ENCODE data around the gene ITGBL1. TPM values are rescaled to one million over a fixed set of nuclear protein-coding genes. Genes with fewer than 3 reads are reported as not detected.
A peak's percentile ranks its signal among the peaks of the same experiment; 100 is the strongest.

Gene ITGBL1
- total RNA-seq, 1 donor from 2014 or later, result 5.0 TPM

- DNase-seq, result no peak
Measured at GRCh38 chr13:101700598-101700997, 248.1 kb downstream of the ITGBL1 start.

- no peak for DNase-seq
Measured at GRCh38 chr13:101703081-101703480, 250.6 kb downstream of the ITGBL1 start.

DNA sequence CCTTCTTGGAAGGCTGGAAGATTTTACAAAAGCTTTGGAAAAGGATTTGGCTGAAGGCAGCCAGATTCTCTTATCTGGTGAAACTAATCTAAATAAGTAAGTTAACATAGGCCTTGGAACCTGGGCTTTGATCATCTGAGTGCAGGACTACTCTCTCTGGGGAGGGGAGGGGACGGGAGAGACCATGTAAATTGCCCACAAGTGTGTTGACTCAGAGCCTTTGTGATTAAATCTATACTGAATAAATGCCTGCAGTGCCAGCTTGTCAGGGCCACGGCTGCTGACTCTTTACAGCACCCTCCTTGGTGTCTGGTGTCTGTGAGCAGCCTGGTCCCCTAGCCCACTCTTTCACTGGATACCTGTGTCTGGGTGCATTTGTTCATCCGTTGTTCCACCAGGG is 251.4 kb downstream of the ITGBL1 start:
- no peak for DNase-seq

DNA sequence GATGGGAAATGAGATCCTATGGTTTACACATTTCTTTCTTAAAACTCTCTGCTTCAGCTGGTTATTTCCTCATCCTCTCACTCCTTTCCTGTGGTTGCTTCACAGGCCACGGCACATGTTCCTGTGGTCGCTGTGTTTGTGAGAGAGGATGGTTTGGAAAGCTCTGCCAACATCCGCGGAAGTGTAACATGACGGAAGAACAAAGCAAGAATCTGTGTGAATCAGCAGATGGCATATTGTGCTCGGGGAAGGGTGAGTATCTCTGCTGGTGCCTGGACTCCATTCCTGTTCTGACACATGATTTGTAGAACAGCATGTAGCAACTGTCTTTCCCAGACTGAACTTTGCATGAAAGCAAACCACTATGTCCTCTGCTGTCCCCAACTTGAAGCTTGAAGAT is 254.2 kb downstream of the ITGBL1 start:
- peak; percentile 37 for DNase-seq

GRCh38 chr13:101707659-101708058 is 255.2 kb downstream of the ITGBL1 start:
- DNase-seq, result no peak

- no peak for DNase-seq
Measured at GRCh38 chr13:101708115-101708514, 255.6 kb downstream of the ITGBL1 start.

GRCh38 chr13:101709952-101710351 is 257.5 kb downstream of the ITGBL1 start:
- DNase-seq, result no peak

GRCh38 chr13:101711307-101712025 is 259.0 kb downstream of the ITGBL1 start:
- DNase-seq, result no peak

DNA sequence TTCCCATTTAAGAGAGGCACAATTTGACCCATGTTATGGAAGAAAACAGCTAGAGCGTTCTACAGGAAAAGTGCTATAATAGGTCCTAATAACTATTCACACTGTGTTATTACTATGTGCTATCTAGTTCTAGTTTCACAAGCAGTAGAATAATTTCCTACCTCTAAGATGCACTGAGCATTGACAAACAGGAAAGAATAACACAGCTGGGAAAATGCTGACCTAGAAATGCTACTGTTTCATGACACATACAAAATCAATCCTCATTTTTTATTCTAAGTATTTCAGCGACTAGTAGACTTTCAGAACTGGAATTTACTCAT is 259.5 kb downstream of the ITGBL1 start:
- DNase-seq, result no peak

DNA sequence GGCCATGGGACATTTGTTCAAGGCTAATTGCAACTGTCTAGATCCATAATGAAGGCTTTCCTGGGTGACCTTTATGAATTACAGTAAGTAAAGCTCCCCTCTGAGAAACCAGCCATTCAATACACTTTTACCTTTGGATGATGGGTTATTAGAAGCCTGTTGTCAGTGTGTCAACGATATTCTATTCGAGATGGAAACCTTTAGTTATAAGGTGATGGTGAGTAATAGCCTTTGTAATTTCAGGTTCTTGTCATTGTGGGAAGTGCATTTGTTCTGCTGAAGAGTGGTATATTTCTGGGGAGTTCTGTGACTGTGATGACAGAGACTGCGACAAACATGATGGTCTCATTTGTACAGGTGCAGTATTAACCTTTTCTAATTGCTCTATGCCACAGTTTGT is 261.7 kb downstream of the ITGBL1 start:
- DNase-seq, result no peak

DNA sequence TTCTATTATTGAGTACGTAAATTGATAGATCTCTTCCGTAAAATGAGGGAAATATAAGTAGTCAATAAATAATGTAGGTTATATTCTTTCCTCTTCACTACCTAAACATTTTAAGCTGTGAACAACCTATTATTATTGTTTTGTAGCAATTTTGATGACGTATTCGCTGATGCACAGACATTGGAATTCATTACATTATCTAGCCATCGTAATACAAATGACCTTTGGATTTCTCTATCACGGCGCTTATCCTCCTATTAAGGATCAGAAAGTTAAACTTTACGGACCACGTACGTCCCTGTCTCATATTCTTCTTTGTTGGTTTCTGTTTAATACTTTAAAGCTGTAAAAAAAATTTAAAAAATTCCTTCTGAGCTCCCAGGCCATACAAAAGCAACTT is 264.9 kb downstream of the ITGBL1 start:
- no peak for DNase-seq

- DNase-seq, result no peak
Measured at GRCh38 chr13:101718496-101718895, 266.0 kb downstream of the ITGBL1 start.

DNA sequence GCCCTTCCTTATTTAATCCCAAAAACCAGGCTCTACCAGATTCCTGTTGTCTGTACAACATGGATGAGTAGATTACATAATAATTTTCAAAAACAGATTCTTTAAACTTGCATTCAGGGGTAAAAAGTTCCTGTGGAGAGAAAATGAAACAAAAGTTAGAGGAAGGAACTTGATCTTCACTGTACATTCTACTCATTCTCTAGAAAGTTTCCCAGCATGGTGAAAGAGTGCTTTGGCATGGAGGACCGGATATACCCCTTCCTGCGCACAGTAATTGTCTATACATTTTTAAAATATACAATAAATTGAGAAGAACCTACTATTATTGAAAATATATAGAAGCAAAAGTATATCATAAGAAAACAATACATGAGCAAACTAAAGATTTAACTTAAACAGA is 274.2 kb downstream of the ITGBL1 start:
- no peak for DNase-seq

GRCh38 chr13:101727118-101727517 is 274.6 kb downstream of the ITGBL1 start:
- no peak for DNase-seq

DNA sequence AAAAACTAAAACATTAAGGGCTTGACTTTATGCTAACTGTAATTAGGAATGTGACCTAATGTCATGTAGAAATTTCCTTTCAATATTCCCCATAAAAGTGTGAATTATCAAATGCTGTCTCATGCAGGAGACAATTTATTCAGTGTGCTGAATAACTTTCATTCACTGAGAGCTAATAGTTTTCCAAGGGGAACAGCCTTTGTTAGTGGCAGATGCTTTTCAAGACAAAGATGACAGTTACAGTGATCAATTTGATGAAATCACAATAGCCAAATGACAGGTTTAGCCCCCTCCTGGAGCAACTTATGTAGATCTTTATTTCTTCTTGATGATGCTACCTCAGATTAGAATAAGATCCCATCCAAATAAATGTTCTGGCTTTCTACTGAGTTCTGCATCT is 275.5 kb downstream of the ITGBL1 start:
- DNase-seq, result no peak

- DNase-seq, result no peak
Measured at GRCh38 chr13:101728615-101729014, 276.1 kb downstream of the ITGBL1 start.

GRCh38 chr13:101730420-101731000 is 278.0 kb downstream of the ITGBL1 start:
- DNase-seq, result no peak

- DNase-seq, result no peak
Measured at GRCh38 chr13:101736566-101736965, 284.1 kb downstream of the ITGBL1 start.

DNA sequence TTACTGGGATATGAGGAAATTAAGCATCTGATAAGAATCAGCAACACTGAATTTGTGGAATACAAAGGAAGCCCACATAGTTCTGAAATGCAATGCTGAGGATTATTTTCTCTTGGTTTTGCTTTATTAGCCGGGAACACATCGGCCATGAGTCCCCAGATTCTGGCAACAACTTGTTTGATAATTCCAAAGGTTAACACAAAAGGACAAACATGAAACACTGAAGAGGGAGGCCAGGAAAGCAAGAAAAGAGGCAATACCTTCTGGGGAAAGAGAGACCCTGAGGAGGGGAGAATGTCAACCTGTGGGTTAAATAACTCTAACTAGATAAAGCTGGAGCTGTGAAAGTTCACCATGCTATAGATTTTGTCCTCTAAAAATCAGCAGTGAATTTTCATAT is 285.9 kb downstream of the ITGBL1 start:
- DNase-seq, result no peak

DNA sequence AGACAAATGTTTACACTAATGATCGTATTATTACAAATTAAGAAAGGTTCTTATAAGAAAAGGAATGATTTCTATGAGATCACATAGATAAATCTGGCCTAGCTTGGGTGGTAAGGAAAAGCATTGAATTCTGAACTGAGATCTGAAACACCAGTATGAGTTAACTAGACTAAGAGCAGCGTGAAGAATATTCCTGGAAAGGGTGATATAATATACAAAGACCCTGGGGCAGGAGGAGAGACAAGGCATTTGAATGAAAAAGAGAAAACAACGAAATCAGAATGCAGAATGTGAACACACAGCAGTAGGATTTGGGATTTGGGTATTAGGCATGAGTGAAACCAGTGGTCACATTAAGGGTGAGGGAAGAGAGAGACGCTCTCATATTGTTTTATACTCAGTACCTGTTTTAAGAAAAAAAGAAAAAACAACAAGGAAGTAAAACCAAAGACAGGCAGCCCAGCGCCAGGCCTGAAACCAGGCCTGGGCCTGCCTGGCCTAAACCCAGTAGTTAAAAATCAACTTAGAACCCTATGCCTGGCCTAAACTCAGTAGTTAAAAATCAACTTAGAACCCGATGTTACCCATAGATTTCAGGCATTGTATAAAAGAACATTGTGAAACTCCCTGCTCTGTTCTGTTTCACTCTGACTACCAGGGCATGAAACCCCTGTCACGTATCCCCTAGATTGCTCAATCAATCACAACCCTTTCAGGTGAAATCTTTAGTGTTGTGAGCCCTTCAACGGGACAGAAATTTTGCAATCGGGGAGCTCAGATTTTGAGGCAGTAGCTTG is 287.1 kb downstream of the ITGBL1 start:
- no peak for DNase-seq

GRCh38 chr13:101746513-101746912 is 294.0 kb downstream of the ITGBL1 start:
- no peak for DNase-seq

- DNase-seq, result no peak
Measured at GRCh38 chr13:101747039-101747438, 294.6 kb downstream of the ITGBL1 start.

- no peak for DNase-seq
Measured at GRCh38 chr13:101749584-101749983, 297.1 kb downstream of the ITGBL1 start.

DNA sequence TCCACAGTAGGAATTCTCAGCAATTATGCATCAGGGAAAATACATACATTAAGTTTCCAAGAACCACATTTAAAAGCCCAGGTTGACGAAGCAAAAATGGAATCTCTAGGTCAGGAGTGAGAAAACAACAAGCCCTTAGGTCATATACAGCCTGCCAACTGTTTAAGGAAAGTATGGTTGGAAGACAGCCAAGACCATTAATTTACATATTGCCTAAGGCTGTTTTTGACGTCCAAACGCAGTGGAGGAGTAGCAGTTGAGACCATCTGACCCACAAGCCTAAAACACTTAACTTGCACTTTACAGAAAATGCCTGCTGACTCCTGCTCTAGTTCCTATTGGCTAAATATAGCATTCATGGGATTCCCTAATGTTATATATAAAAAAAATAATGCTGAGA is 299.0 kb downstream of the ITGBL1 start:
- no peak for DNase-seq
